Ovary (tissue), 9 donors: ENCODE data around the gene TMEM198. TPM values are rescaled to one million over a fixed set of nuclear protein-coding genes. Genes with fewer than 3 reads are reported as not detected.
A peak's percentile ranks its signal among the peaks of the same experiment; 100 is the strongest.

Experiments
- DNase-seq, 5 donors: peaks; one replicate each; pipeline ENCODE4 v3.0.0-alpha.2; 2019 to 2020
- H3K27ac ChIP-seq, 2 donors: fragments of 200-600 bp; one replicate each; pipeline versions ENCODE4 v1.5.1 to v1.8.0; 2019 to 2022
- H3K27me3 ChIP-seq: fragments of 200-600 bp; one replicate; pipeline ENCODE4 v1.8.0; 2022
- H3K36me3 ChIP-seq: fragments of 200-600 bp; sonication (generic); one replicate; pipeline ENCODE4 v1.5.1; 2019
- H3K4me1 ChIP-seq: one replicate; pipeline ENCODE4 v1.8.1; 2013; ENCODE audit warnings: mild to moderate bottlenecking, moderate library complexity; ENCODE audit not compliant: insufficient read depth
- H3K4me3 ChIP-seq: fragments of 200-600 bp; sonication (generic); one replicate; pipeline ENCODE4 v1.5.1; 2017
- H3K9me3 ChIP-seq, 2 donors: fragments of 200-600 bp in 1 of 2; sonication (generic) in 1 of 2; one replicate each; pipeline versions ENCODE4 v1.5.1 to v1.8.1; 2013 to 2019; ENCODE audit warnings: mild to moderate bottlenecking in 1 of 2, moderate library complexity in 1 of 2
- CTCF ChIP-seq, 3 donors: fragments of 450-650 bp in 2 of 3; fragments of 200-600 bp in 1 of 3; IDR thresholded peaks; one replicate each; pipeline versions ENCODE4 v1.5.1 to v1.8.0; 2016 to 2022; ENCODE audit warnings: antibody characterized with exemption in 3 of 3, mild to moderate bottlenecking in 1 of 3
- EP300 ChIP-seq: sonication (generic); formaldehyde crosslinking; IDR thresholded peaks from one replicate; pipeline ENCODE4 v1.6.1; 2017; ENCODE audit warnings: antibody characterized with exemption
- POLR2A ChIP-seq: fragments of 450-650 bp; IDR thresholded peaks from one replicate; pipeline ENCODE4 v1.6.1; 2017; ENCODE audit warnings: antibody characterized with exemption, mild to moderate bottlenecking, moderate library complexity
- WGBS, 3 donors: extraction: QIAGEN DNeasy Blood & Tissue Kit in 1 of 3; methylation state at CpG; one replicate each; pipeline versions ENCODE4 v1.1.5 to v1.1.7; 2013 to 2017; 5-methylcytosine and 5-hydroxymethylcytosine counted together
- intact Hi-C, 4 donors: fragments of 100-400 bp; cut with DNase I; formaldehyde crosslinking; loops; one replicate each; pipeline versions ENCODE4 v1.11.0 to v1.15.1; 2022 to 2023
- polyA plus RNA-seq, 2 donors: library from polyadenylated mRNA; stranded (reverse); fragments of 200-250 nt in 1 of 2; fragments of 350-450 nt in 1 of 2; fragmentation: Illumina TruSeq in 1 of 2; extraction: RNeasy Lipid Tissue Mini Kit (QIAGEN cat#74804) in 1 of 2; gene quantifications; one replicate each; pipeline ENCODE4 v1.2.3, GENCODE V29; 2013 to 2014
- total RNA-seq, 7 donors: library from RNA; depleted of rRNA in 2 of 7; stranded (reverse); fragments of >200 nt in 2 of 7; fragmentation: NEBNext Ultra II Directional in 3 of 7; extraction: Animal tissue kit (Norgen Biotek cat#: 25700) in 3 of 7; gene quantifications; one replicate each; pipeline versions ENCODE4 v1.1.0 to v1.2.4, GENCODE V29; 2016 to 2023
- donor health status: DM: no; HTN: no; CAD: no; lungs with moderate emphysema.
- donor health status: DM: no; HTN: no; CAD: no.
- donor health status: Bipolar disorder and iron deficiency.
- donor health status: DM: yes; HTN: yes; CAD: no.
- donor health status: DM: no; HTN: no; CAD: no.
- donor health status: DM: yes; HTN: yes; CAD: no.

Gene TMEM198
- total and polyA plus RNA-seq, 9 donors = 0.62 to 22.7 (median 10.4) TPM

GRCh38 chr2:219569041-219569440, 25.2 kb downstream of the TMEM198 start:
- DNase-seq = no peak
- no peak for TF ChIP-seq POLR2A
- no peak for TF ChIP-seq EP300
- TF ChIP-seq CTCF (IDR thresholded peaks at IDR 0.05) = no peak
- WGBS, 3 donors = 62 to 89% (median 75%) methylated on average over 6 of the region's 6 CpGs
- no peaks in the 10 kb centered on the region for H3K27me3 ChIP-seq
- H3K4me3 ChIP-seq = no peak overlapping the region
- peak overlapping the region; percentile 95 to 97 for H3K27ac ChIP-seq
- intact Hi-C loops = loop anchor here in 1 of 4 donors (5.0 kb wide), 1 partner anchor 73 kb away; no protein-coding TSS in a partner anchor
- peaks cover 5% of the 10 kb centered on the region for H3K4me1 ChIP-seq
- no peaks in the 10 kb centered on the region for H3K36me3 ChIP-seq
- no peaks in the 10 kb centered on the region for H3K9me3 ChIP-seq

GRCh38 chr2:219569635-219570034, 25.8 kb downstream of the TMEM198 start:
- intact Hi-C loops = loop anchor here in 2 of 4 donors (5.0 kb wide), 3 partner anchors 38 to 73 kb away; partner anchors contain the start of gene SLC4A3 (in 1 of the 2)
- DNase-seq = no peak
- H3K27me3 ChIP-seq = no peaks in the 10 kb centered on the region
- peak overlapping the region; percentile 95 to 97 for H3K27ac ChIP-seq
- peak overlapping the region; percentile 65 for H3K4me3 ChIP-seq
- WGBS, 3 donors = 49 to 66% (median 54%) methylated on average over 6 of the region's 6 CpGs
- peaks cover 5% of the 10 kb centered on the region for H3K4me1 ChIP-seq
- TF ChIP-seq POLR2A (no peak), EP300 (no peak), CTCF (IDR thresholded peaks at IDR 0.05) (no peak)
- no peaks in the 10 kb centered on the region for H3K9me3 ChIP-seq
- H3K36me3 ChIP-seq = no peaks in the 10 kb centered on the region

DNA sequence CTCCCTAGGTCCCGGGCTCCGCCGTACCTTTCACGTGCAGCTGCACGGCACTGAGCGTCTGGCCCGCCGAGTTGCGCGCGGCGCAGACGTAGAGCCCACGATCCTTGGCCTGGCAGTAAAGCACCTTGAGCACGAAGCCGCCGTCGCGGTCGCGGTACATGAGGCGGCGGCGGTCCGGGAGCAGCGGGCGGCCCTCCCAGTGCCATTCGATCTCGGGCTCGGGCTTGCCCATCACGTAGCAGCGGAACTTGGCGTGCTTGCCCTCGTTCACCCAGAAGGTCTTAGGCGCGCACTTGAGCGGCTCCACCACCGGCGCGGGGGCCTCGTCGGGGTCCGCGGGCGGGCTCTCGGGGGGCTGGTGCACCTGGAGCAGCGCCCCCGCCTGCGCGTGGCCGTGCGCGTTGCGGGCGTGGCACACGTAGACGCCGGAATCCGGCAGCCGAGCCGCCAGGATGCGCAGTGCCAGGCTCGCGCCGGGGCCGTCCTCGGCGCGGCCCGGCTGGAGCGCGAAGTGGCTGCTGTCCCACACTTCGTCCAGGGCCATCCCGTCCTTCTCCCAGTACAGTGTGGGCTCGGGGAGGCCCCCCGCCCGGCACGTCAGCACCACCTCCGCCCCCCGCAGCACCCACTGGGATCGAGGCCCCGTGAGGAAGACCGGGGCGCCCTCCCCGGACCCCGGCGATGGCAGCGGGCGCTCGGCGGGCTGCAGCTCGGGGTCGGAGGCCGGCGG, 26.5 kb downstream of the TMEM198 start:
- Histone ChIP-seq H3K4me1 (peaks cover 5% of the 10 kb centered on the region), H3K9me3 (no peaks in the 10 kb centered on the region), H3K27me3 (no peaks in the 10 kb centered on the region), H3K4me3 (peak overlapping the region; percentile 65), H3K36me3 (no peaks in the 10 kb centered on the region), H3K27ac (peak overlapping the region; percentile 95 to 97)
- TF ChIP-seq EP300 (no peak), POLR2A (no peak), CTCF (IDR thresholded peaks at IDR 0.05) (no peak)
- intact Hi-C loops = loop anchor here in 2 of 4 donors (5.0 kb wide), 3 partner anchors 37 to 72 kb away; partner anchors contain the start of gene SLC4A3 (in 1 of the 2)
- peak in 4 of 5 donors; percentile 58 to 75 (median 64) for DNase-seq
- 3 to 11% (median 8%) methylated on average over 56 to 95 of the region's 95 CpGs for whole genome bisulfite sequencing, 3 donors

- Histone ChIP-seq H3K36me3 (no peaks in the 10 kb centered on the region), H3K27ac (peak overlapping the region; percentile 95 to 97), H3K27me3 (no peaks in the 10 kb centered on the region), H3K9me3 (no peaks in the 10 kb centered on the region), H3K4me1 (peaks cover 7% of the 10 kb centered on the region), H3K4me3 (peak overlapping the region; percentile 65)
- intact Hi-C loops = loop anchor here in 2 of 4 donors (5.0 kb wide), 3 partner anchors 36 to 71 kb away; partner anchors contain the start of gene SLC4A3 (in 1 of the 2)
- no peak for TF ChIP-seq CTCF (IDR thresholded peaks at IDR 0.05)
- TF ChIP-seq POLR2A = no peak
- TF ChIP-seq EP300 = no peak
- peak in 3 of 5 donors; percentile 45 to 69 (median 57) for DNase-seq
- 0 to 1% (median 1%) methylated on average over 30 to 55 of the region's 55 CpGs for WGBS, 3 donors
Observed at GRCh38 chr2:219570924-219571310, 27.1 kb downstream of the TMEM198 start.
